Hematopoietic multipotent progenitor cell treated with erythropoietin and hydrocortisone succinate and interleukin-3 and kit ligand, for 17 days (in vitro differentiated cells): ENCODE results near the gene CDC42.
"Not testable (repeated sequence)": the region's sequence is repeated elsewhere in the genome, so short reads cannot be mapped to it uniquely, and the experiment has no call there.

Experiments
- DNase-seq: peaks from one replicate; pipeline ENCODE4 v3.0.0-alpha.2; 2015; ENCODE audit warnings: low spot score

The CDC42 gene

GRCh38 chr1:22052115-22053016 is at the start of gene CDC42:
CDC42 (plus strand) TSS chr1:22052709; CDS start chr1:22078479, 25,770 bp downstream.
- DNase-seq: peak; percentile 93

- not testable (repeated sequence) for DNase-seq
These were observed 49.6 kb upstream of the CDC42 start for GRCh38 chr1:22002875-22003274.

GRCh38 chr1:22003959-22004358 is 48.5 kb upstream of the CDC42 start:
- DNase-seq: not testable (repeated sequence)

GRCh38 chr1:22005261-22006149 is 47.0 kb upstream of the CDC42 start:
- peak; percentile 30 for DNase-seq

DNA sequence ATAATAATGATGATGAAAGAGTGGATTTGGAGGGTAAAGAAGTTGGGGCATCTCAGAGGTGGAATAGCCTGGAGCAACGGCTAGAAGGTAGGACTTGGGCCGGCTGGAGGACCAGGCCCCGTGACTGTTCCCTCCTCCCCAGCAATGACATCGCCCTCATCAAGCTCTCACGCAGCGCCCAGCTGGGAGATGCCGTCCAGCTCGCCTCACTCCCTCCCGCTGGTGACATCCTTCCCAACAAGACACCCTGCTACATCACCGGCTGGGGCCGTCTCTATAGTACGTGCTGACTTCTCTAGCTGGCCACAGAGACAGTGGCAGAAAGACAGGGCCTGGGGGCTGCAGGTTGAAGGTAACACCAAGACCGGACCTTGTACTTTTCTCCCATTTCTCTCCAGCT is 45.8 kb upstream of the CDC42 start:
- DNase-seq: not testable (repeated sequence)

- DNase-seq: not testable (repeated sequence)
These were observed 45.2 kb upstream of the CDC42 start for GRCh38 chr1:22007262-22007661.

DNA sequence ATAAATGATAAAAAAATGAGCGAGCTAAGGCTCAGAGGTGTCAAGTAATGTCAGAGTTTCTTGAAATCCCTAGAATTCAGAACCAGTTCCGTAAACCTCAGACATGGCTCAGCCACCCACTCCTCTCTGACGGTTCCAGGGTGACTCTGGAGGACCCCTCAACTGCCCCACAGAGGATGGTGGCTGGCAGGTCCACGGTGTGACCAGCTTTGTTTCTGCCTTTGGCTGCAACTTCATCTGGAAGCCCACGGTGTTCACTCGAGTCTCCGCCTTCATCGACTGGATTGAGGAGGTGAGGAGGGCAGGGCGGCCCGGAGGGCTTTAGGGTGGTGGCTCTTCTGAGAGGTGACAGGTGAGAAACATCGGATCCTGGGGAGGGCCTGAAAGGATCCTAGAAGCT is 42.9 kb upstream of the CDC42 start:
- not testable (repeated sequence) for DNase-seq

GRCh38 chr1:22012752-22013151 is 39.8 kb upstream of the CDC42 start:
- not testable (repeated sequence) for DNase-seq

- not testable (repeated sequence) for DNase-seq
These were observed 37.8 kb upstream of the CDC42 start for GRCh38 chr1:22014575-22015206.

GRCh38 chr1:22018583-22019559 is 33.6 kb upstream of the CDC42 start:
- DNase-seq: no peak

DNA sequence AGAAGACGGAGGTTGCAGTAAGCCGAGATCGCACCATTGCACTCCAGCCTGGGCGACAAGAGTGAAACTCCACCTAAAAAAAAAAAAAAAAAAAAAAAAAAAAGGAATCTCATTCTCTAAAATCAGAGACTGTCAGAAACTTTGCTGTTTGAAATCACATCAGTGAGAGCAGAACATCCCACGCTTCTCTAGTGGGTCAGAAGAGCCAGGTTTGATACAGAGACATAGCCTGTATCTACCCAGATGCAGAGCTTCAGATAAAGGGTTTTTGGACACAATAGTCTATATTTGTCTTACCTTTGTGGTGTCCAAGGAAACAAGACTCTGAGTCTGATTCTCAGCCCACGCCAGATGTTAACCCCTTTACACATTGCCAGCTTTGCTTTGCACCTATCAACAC is 31.4 kb upstream of the CDC42 start:
- DNase-seq: no peak

DNA sequence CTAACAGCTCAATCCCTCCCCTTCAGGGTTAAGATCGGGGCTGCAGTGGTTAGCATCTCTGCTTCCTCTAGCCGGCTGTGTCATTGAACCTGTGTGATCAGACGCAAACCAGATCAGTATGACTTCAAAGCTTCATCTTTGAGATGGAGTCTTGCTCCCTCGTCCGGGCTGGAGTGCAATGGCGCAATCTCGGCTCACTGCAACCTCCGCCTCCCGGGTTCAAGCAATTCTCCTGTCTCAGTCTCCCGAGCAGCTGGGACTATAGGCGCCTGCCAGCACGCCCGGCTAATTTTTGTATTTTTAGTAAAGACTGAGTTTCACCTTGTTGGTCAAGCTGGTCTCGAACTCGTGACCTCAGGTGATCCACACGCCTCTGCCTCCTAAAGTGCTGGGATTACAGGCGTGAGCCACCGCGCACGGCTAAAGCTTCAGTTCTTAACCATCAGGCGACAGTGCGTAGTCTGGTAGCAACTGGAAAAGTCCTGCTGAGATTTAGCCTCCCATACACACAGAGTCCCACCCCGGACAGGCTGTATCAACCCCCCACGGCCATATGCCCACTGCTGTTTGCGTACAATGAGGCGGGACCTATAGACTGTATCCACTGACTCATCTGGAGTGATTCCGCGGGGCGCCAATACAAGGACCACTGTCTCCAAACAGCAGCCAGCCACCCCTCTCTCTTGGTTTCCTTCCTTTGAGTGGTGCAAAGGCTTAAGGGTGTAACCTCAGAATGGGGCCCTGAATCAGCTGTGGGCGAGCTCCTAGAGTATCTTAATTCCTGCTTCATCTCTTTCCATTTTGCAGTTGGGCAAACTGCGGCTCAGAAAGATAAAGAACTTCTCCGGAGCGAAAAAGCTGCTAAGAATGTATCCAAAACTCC is 27.8 kb upstream of the CDC42 start:
- no peak for DNase-seq

GRCh38 chr1:22025368-22026155 is 26.9 kb upstream of the CDC42 start:
- DNase-seq: peak; percentile 65

- DNase-seq: no peak
These were observed 25.6 kb upstream of the CDC42 start for GRCh38 chr1:22026924-22027289.

GRCh38 chr1:22030057-22030456 is 22.5 kb upstream of the CDC42 start:
- DNase-seq: no peak

GRCh38 chr1:22030473-22030872 is 22.0 kb upstream of the CDC42 start:
- no peak for DNase-seq

DNA sequence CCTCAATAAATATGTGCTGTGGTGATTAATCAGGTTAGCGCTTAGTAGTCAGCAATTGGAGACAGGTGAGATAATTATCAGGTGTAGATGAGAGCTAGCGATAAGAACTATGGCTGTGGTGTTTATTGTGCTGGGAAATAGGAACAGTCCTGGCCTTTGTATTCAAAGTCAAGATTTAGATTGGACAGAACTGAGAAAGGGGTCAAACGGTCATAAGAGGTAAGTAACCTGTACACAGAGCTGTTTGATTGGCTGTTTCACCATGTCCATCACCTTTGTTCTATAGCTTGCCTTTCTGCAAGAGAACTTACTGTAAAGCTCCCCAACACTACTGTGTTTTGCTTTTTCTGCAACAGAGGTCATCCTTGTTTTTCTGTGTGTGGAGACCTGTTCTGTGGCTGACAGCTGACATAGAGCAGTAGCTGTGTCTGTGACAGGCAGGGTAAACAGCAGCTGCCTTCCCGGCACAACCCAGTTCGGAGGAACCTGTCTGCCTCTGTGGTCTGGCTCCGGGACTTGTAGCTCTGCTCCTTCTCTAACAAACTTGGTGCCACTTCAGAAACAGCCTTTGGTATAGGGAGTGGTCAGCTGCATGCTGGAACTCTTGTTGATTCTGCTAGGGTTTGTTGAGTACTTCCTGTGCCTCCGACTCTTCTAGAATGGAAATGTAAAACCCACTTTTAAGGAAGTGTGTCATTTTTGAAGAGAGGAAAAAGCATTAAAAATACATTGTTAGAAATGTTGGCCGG is 21.1 kb upstream of the CDC42 start:
- no peak for DNase-seq

GRCh38 chr1:22034834-22035233 is 17.7 kb upstream of the CDC42 start:
- not testable (repeated sequence) for DNase-seq

DNA sequence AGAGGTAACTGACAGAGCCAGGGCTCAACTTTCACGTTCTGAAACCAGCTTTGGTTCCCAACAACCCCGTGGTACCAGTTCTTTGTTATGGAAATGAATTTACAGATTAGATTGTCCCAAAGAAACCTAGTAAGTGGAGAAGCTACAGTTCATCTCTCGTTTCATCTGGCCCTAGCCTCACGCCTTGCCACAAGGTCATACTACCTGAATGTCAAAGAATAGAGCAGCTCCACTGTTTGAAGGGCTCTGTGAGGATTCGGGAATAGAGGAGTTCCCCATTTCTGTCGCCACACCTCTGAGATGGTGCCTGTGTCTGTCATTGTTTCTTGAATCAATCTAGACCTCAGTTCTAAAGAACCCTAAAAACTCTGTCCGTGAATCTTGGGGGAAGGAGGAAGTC is 15.0 kb upstream of the CDC42 start:
- no peak for DNase-seq
